GM21390 (cell line): ENCODE measurements around the gene POU2F3.
A peak's percentile ranks its signal among the peaks of the same experiment; 100 is the strongest.

Source experiments
- ATAC-seq: cut with Tn5 transposase; IDR thresholded peaks from one replicate; pipeline ENCODE4 v1.9.1; 2021; ENCODE audit not compliant: unreplicated experiment

The POU2F3 gene

DNA sequence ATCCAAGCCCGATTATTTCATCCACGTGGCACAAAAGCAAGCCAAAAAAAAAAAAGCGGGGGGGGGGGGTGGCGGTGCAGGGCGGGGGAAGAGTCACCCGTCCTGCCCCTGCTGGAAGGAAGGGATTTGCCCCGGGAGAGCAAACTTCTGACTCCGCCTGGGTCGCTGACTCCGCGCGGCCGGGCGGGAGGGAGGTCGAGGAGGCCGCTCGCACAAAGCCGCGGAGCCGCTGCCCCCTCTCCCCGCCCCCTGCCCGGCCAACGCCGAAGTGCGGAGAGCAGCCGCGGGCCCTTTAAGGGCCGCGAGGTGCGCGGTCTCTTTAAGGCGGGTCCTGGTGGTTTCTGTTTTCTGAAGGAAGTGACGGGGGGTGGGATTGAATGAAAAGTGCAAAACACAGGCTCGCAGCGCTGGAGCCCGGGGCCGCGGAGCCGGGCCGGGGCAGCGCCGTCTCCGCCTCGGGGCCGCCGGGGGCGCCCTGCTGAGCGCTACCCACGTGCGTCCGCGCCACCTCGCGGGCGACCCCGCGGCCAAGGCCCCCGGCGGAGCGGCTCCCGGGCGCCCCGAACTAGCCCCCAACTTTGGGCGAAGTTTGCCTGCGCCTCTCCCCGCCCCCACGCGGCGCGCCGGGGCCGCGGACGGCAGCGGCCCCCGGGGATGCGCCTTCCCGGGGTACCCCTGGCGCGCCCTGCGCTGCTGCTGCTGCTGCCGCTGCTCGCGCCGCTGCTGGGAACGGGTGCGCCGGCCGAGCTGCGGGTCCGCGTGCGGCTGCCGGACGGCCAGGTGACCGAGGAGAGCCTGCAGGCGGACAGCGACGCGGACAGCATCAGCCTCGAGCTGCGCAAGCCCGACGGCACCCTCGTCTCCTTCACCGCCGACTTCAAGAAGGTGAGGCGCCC is 29.1 kb upstream of the POU2F3 start, which contains the start of gene OAF:
TSS of gene OAF (plus strand) at position 407 of the 896 bp plus-strand sequence. CDS start at position 655, 248 bp downstream.
- peak; percentile 89 for ATAC-seq

GRCh38 chr11:120211522-120212258 is 28.2 kb upstream of the POU2F3 start:
- no peak for ATAC-seq

DNA sequence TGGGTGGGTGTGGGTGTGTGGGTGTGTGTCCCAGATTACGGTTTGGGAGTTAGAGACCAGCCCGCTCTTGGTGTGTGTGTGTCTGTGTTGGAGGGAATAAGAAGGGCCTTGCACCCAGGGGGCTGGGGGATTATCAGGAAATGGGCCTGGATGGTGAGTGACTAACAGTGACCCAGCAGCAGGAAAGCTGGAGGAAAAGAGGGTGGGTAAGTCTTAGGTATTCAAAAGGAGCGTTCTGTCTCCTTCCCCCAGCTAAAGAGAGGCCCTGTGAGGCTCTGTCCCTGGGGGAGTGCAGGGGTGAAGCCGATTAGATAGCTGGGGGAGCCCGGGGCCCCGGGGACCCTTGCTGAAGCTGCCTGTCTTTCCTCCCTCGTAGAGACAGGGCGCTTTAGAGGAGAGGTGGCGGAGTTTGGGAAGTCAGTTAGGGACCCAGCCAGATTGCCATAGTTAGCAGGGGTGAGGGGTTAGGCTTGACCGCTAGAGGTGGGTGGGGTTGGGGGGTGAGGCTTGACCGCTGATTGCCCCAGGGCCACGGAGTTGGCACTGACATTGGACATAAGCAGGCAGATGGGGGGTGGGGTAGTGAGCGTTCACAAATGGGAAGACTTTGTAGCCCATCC is 27.6 kb upstream of the POU2F3 start:
- ATAC-seq: no peak

DNA sequence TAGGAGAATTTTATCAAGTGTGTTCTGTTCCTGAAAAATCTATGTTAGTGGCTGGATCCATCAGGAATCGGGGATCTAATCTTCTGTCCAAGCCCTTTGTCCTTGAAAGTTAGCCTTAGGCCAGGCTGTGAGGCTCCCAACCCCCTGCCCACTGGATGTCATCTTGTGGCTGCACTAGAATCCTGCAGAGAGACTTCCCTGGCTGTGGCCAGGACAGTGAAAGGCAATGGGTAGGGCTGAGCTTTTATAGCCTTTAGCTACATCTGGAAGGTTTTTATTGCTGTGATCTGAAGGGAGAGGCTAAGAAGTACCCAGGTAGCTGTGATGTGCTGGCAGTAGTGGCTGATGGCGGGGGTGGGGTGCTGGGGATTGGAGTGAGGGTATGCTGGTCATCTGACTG is 27.0 kb upstream of the POU2F3 start:
- ATAC-seq: no peak

DNA sequence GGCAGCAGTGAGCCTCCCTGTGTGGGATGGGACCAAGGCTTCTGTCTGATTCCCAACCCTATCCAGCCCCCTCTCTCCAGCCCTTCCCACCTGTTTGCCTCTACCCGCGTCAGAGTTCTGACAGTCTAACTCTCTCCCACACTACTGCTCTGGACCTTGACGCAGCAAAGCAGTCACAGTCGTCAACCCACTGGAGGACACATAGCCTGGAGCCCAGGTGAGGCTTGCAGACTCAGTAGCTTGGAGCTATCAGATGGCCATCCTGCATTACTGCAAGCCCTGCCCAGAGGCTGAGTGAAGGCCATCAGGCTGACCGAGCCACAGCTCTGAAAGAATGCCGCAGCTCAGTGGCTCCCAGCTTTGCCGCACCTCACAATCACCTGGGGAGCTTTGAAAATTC is 25.4 kb upstream of the POU2F3 start:
- ATAC-seq: no peak

DNA sequence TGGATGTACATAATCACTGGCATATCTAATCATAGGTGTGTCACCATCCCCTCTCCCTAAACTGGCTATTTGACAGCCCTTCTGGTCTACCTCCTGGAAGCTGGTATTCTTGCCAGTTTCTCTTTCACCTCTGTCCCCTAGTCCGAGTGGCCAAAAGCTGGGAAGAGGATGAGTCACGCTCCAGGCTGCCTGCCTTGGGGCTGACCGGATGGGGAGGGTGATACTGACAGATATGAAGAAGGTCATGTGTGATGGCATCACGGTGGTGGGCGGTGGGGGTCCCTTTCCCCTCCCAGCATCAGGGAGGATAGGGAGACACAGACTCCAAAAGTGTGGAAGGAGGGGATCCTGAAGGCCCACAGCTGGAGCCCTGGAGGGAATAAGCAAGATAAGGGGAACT is 24.3 kb upstream of the POU2F3 start:
- no peak for ATAC-seq

DNA sequence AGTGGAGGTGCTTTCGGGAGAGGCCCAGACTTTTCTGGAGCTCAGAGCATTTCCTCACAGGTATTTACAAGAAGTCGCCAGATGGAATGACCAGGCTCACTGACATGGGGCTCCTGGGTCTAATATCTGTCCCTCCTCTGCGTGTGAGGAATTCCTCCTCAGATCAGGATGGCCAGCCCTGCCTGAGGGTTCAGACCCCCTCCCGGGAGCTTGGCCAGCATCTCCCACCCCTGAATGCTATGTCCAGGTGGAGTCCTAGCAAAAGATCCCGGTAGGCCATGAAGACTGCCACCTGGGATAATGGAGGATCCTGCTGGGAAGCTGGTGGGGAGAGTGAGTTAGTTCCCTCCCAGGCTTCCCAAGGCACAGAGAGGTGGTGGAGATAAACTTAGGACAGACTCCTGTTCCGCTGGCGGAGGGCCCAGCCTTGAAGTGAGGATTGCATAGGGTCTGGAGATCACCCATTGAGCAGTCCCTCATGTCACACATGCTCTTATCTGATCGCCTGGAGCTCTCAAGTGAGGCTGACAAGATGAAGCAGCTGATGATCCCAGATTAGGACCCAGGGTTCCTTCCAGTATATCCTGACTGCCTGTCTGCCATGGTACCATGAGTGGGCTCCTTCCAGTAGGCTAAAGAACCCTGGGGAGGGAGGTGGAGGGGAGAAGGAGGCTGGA is 23.4 kb upstream of the POU2F3 start:
- no peak for ATAC-seq

- ATAC-seq: no peak
Observed at GRCh38 chr11:120217526-120217925, 22.4 kb upstream of the POU2F3 start.

DNA sequence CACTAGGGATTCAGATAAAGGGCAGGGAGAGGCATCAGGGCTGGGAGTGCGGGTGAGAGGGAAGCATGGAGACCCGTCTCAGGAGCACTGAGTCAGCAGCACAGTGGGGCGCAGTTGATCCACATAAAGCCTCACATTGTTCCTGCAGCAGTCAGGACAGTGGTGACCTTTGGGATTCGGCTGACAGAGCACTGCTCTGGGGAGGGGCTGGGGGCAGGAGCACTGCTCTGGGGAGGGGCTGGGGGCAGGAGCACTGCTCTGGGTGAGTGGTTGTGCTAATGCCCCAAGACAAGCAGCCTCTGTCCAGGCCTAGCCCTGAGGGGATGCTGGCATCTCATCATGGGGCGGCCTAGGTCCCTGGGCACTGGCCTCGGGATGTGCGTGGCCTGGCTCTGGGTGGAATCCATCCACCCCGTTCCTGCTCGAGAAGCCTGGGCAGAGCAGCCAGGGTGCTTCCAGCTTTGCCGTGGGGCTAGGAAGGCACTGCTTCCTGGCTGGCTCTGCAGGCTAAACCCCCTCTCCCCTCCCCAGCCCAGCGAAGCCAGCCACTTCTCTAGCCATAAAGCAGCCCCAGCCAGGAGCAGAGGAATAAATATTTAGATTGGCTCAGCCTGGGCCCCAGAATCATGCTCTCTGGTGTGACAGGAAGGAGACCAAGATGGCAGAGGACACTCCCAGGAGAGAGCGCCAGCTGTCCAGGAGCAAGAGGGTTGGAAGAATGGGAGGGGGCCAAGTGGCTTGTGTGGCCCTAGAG is 21.8 kb upstream of the POU2F3 start:
- ATAC-seq: no peak

DNA sequence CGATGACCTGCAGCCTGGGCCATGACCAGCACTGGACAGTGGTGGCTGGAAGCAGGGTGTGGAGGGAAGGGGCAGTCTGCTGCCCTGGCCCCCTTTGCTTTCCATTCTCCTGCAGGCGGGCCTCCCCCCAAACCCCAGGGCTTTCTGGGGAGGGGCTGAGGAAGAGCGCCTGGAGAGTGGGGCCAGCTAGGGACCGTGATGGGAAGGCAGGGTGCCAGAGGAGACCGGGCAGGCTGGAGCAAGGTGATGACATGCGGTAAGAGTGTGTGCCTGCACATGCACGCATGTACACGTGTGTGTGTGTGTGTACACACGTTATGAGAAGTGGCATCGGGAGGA is 21.3 kb upstream of the POU2F3 start:
- ATAC-seq: no peak

DNA sequence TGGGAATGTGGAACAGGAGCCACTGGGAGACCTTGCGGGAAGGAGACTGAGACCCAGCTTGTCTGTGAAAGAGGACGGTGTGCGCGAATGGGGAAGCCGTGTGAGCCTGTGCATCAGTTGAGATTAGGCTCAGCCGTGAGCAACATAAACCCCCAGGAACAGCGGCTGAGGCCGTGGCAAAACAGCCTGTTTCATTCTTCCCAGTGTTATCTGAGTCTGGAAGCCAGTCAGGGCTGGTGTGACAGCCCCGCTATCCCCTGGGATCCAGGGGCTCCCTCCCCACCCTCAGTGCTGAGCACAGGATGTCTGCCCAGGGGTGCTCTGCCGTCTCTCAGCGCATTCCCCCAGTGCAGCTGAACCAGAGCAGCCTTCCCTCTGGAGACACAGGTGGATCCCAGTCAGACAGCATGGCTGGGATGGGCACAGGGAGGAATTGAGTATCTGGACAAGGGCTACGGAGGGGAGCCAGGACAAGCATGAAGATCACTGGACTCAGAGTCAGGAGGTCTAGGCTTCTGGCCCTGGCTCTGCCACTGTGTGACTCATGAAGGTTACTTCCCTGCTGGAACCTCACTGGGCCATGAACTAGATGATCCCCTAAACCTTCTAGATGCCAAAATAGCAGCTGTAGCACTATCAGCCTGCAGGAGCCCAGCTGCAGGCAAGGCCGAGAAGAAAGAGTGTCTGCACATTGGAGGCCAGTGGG is 20.6 kb upstream of the POU2F3 start:
- ATAC-seq: no peak

DNA sequence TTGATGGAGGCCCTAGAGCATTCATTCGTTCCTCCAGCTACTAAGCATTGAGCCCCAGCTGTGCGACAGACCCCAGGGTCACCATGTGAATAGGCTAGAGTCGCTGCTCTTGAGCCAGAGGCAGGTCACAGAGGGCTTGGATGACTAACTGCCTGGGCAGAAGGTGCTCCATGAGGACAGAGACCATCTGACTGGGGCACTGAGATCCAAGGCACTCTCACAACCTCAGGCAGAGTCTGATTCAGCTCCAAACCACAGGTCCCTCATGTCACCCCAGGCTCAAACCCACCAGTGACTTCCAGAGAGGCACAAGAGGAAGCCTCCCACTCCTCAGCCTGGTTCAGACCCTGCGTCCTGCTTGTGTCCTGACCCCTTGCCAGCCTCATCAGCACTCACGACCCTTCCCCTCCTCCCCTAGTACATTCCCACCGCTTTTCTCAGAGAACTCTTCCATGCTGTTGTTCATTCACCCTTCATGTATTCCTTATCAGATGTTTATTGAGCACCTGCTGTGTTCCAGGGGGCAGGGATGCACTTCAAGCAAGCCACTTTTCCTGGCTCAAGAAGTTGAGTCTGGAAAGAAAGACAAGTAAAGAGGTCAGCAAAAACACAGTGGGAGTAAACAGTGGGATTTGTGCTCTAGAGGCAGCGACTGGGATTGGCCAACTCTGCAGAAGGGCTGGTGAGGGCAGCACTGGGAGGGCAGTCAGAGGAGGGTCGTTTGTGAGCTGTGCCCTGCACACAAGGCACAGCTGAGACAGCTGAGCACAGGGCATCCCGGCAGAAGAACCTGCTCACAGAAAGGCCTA is 19.8 kb upstream of the POU2F3 start:
- no peak for ATAC-seq

- ATAC-seq: no peak
Observed at GRCh38 chr11:120220747-120221037, 19.2 kb upstream of the POU2F3 start.

DNA sequence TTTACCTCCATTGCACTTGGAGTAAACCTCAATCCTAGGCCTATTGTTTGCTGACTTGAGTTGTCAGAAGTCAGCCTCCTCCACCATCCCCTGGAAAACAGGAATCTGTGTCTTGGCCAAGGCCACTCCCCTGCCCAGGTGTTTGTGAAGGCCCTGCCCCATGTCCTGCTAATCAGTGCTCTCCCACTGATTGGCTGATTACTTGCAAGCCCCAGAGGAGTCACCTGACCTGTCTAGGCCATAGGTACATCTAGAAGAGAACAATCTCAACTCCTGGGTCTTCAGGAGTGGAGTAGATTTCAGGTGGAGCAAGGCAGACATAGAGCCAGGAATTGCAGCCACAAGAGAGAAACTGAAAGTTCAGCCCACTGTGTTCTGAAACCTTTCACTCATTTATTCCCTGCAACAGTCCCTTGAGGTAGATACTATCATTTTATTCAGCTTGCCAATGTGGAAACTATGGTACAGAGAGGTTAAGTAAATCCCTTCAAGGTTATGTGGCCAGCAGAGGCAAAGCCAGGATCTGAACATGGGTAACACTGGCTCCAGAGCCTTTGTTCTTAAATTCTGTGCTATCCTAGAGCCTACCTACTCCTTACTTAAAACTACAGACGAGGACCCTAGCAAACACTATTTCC is 18.7 kb upstream of the POU2F3 start:
- no peak for ATAC-seq

GRCh38 chr11:120222916-120223315 is 17.0 kb upstream of the POU2F3 start:
- ATAC-seq: no peak

DNA sequence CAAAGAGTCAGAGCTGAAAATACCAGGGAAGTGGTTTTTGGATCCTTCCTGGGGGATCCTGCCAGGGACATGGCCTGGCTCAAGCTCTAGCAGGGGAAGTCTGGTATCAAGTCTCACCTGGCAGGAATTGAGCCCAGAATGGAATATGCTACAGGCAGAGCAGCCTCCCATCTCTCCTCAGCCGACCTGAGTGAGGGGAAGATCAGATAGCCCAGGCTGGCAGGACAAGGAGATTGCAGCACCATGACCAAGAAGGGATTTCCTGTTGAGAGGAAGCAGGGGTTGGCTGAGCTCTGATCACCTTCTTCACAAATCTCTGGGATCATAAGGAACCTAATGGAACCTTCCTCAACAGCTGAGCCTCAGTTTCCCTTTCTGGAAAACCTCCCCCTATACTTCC is 16.1 kb upstream of the POU2F3 start:
- no peak for ATAC-seq

GRCh38 chr11:120224361-120224760 is 15.6 kb upstream of the POU2F3 start:
- no peak for ATAC-seq

GRCh38 chr11:120224972-120225909 is 14.7 kb upstream of the POU2F3 start:
- ATAC-seq: no peak
